GM19043 (cell line): Measurements from ENCODE around the gene TBXA2R.

Source experiments
- ATAC-seq: cut with Tn5 transposase; IDR thresholded peaks from one replicate; pipeline ENCODE4 v1.9.1; 2021; ENCODE audit warnings: low read depth; ENCODE audit not compliant: unreplicated experiment

Gene TBXA2R

DNA sequence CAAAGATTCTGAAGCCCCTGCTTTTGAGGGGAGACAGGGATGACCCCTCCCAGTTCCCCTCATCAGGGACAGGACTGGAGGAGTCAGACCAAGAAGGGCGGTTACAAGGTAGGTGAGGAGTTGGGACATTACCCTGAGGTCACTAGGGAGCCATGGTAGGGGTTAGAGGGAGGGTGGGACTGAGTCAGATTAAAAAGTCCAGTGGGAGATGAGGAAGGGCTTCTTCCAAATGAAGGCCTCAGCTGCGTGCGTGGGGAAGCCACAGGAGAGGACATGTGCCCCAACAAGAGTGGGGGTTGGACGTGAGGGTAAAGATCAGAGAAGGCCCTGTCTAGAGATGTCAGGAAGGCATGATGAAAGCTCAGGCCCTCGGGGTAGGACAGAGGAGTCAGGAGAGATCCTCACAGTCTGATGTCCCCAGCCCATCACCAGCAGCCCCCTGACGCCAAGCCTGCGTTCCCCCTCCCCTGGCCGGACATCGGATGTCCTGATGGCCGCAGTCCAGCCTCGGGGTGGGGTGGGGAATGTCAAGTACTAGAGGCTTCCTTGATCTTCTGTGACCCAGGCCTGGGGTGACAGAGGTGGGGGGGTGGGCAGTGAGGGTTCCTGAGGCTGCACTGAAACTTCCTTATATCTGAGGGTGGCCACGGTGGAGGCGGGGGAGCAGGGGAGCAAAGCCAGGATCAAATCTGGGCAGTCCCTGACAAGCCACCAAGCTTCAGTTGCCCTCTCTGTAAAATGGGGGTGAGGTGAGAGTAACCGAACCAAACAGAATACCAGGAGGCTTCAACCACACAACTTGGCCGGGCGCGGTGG is 42.8 kb downstream of the TBXA2R start:
- no peak for ATAC-seq

DNA sequence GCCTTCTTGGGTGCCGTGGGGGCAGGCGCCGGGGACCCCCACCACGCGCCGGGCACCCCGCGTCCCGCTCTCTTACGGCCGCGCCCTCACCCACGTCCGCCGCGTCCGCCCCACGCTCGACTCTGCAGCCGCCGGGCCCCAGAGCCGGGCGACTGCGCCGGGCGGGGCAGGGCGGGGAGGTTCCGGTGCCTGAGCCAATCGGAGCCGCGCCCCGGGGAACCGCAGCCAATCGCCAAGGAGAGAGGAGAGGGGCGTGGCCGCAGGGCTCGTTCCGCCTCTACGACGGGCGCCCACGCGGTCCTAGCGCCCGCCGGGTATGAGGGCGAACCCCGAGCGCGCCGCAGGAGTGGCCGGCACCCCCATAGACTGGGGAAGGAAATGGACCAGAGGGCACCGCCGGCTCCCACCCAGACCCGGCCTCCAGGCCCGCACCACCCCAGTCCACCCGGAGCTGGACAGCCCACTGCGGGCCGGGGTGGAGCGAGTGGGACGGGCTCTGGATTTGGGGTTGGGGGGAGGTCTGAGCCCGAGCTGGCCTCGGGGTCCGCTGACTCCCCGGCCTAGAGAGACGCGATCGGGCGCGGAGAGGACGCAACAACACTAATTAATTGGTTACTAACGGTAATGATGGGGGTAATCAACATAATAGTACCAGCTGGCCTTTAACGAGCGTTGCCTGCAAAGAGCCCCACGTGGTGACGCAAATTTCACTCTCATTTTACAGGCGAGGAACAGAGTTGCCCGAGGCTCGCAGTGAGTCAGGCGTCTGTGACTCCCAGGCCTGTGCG is 49.0 kb downstream of the TBXA2R start, which contains the start of gene MFSD12:
TSS of gene MFSD12 (minus strand) at position 126 of the 788 bp plus-strand sequence. CDS start 183 bp downstream, outside the sequence.
- peak; percentile 72 for ATAC-seq

DNA sequence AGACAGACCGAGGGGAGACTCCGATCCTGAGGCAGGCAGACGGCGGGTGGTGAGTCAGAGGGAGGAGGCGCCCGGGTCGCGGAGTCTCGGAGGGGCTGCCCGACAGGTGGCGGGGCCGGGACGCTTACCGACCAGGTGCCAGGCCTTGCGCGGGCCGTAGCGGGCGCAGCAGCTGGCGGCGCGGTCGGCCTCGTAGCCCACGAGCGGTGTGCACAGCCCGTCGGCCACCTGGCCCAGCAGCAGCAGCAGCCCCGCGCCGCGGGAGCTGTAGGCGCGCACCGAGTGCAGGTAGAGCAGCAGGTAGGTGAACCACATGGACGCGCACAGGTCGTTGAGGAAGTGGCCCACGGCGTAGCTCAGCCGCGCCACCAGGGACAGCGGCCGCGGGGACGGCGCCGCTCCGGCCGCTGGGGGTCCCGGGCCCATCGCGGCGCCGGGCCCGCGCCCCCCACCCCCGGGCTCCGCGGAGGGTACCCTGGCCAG is 49.7 kb downstream of the TBXA2R start:
- peak; percentile 8 for ATAC-seq

DNA sequence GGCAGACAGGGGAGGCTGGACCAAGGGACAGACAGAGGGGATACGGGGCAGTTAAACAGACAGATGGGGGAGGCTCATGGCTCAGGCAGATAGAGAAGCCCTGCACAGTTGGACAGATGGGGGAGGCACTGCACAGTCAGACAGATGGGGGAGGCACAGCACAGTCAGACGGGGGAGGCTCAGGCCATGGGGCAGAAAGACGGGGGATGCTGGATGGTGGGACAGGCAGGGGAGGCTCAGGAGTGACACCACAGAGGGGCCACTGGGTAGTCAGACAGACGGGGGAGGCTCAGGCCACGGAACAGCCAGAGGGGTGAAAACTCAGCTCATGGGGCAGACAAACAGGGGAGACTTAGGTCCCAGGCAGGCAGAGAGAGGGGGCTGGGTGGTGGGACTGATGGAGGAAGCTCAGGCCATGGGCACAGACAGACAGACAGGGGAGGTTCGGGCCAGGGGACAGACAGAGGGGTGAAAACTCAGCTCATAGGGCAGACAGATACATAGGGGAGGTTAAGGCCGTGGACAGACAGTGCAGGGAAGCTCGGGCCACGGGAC is 50.2 kb downstream of the TBXA2R start:
- ATAC-seq = no peak

DNA sequence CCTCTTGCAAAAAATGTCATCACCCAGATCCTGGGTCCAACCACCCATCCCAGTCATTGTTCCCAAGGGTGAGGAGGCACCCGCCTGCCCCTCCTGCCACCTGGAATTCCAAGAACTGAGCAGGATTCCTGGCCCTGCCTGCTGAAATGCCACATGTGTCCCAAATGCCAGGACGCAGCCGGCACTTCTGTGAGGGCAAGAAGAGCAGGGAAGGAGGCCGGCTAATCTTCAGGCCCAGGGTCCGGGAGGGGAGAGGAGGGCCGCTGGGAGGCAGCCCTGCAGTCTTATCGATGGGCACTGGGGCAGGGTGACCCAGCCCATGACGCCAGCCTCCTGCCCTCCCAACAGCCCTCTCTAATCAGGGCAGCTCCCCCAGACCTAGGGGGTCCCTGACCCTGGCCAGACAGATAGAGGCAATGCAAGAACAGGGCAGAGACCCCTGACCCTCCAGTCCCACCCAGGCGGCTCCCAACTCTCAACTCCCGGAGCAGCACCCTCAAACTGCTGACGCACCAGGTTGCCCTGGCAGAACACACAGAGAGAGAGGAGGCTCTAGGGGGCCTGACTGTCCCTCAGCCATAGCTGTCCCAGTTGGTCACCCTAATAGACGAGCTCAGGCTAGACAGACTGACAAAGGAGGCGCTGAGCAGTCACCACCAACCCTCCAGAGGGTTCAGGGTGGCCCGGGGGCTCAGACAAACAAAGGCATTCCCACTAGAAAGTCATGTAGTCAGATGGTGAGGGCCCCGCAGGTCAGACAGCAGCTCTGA is 50.8 kb downstream of the TBXA2R start:
- ATAC-seq = no peak

DNA sequence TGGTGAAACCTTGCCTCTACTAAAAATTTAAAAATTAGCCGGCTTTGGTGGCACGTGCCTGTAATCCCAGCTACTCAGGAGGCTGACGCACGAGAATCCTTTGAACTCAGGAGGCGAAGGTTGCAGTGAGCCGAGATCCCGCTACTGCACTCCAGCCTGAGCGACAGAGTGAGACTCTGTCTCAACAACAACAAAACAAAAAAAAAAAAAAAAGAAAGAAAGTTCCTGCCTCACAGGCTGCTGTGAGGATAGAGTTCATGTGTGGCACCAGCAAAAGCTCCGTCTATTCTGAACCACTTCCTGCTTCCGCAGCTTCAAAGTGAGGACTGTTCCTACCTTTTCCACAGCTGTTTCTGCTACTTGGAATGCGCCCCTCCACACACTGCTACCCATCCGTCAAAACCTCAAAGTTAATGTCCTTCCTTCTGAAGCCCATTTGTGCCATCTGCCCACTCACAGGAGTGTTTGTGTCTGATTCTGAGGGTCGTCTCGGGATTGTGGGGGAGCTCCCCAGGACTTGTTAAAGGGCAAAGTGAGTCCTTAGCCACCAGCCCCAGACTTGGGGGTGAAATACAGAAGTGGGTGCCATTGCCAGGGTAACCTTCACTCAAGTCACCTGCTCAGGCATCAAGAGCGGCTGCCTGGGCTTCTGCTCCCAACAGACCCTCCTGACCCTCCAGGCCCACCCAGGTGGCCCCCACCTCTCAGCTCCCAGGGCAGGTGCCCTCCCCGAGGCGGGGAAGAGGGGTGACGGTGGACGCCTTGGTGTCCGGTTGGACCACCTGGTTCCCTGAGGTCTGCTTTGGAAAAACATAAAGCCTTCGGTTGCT is 52.2 kb downstream of the TBXA2R start:
- ATAC-seq = no peak

DNA sequence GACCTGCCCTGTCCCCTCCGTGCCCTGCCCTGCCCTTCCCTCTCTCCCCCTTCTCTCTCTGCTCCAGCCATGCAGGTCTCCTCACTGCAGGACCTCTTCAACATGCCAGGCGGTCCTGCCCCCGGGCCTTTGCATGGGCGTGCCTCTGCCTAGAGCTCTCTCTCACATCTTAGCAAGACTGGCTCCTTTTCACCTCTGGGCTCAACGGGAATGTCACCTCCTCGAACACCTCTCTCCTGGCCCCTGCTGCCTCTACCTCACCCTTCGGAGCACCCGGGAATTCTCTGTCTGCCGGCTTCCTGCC is 54.9 kb downstream of the TBXA2R start:
- ATAC-seq = no peak

DNA sequence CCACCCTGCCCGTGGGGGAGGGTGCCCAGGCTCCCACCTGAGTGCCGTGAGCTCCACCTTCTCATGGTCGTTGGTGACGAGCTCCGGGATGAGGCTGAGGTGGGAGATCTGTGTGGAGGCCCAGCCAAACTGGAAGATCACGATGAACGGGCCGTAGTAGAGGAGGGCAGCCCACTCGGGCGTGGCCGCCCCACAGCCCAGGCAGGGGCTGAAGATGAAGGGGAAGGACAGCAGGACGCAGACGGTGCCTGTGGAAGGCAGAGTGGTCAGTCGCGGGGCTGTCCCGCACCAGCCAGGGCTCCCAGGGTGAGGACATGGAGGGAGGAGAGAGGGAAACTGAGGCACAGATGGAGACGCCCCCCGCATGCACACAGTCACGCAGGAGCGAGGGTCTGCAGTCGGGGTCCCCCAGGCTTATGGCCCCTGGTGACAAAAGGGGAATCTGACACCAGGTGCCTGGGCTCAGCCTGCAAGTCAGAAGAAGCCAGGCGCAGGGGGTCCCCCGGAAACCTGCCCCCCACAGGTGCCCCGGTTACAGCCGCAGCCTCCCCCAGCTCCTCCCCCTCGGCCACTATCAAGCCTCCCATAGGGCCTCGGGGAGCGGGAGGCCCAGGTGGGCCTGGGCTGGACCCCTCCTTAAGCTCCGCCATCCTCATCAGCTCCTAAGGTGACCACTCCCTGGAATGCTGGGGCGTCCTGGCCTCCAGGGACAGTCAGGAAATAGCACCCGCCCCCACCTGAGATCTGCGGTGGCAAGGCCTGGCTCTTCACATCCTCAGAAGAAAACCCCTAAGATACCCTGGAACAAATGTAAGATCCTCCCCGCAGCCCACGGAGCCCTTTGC is 55.5 kb downstream of the TBXA2R start:
- no peak for ATAC-seq

DNA sequence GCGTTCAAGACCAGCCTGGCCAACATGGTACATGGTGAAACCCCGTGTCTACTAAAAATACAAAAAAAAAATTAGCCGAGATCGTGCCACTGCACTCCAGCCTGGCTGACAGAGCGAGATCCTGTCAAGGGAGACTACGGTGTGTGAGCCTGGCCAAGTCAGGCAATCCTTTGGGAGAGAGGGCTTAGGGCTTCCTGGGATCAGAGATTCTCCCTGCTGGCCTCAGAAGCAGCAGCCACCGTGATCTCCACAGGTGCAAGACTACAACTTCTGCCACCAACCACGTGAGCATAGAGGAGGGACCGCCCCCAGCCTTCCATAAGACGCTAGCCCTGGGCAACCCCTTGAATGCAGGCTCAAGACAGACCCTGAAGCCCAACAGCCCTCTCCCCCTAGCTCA is 56.9 kb downstream of the TBXA2R start:
- no peak for ATAC-seq

DNA sequence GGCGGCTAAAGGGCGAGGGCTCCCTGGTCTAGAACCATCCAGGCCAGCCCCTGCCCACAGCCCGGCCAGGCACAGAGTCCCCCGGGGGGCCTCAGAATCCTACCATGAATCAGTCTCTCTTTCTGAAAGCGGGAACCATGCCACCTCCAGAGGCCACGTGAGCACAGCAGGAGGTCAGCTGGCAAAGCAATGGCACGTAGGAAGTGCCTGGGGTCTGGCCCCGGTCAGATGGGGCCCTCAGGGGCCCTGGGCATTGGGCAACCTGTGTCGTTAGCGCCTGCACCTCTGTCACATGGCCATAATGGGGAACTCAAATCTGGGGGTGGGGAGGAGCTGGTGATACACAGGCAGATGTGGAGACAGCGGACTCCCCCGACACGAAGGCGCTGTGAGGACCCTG is 58.1 kb downstream of the TBXA2R start:
- ATAC-seq = no peak

DNA sequence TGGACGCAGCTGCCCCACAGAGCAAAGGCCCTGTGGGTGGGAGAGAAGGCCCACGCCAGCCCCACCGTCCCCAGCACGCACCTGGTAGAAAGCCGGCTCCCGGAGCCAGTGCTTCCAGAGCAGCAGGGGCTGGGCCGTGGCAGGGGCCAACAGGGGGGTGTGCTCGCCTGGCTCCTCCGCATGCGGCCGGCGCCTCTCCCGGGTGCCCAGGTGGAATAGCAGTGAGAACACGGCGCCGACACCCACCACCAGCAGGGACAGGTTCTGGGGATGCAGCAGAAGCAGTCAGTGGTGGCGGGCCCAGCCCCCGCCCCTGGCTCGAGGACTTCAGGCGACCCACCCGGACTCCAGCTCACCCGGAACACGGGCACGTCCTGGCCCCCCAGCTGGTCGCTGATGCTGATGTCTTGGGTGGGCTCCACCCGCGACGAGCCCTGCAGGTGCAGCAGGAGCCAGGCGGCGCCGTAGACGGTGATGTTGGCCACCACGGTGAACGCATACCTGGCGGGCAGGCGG is 58.9 kb downstream of the TBXA2R start:
- no peak for ATAC-seq

DNA sequence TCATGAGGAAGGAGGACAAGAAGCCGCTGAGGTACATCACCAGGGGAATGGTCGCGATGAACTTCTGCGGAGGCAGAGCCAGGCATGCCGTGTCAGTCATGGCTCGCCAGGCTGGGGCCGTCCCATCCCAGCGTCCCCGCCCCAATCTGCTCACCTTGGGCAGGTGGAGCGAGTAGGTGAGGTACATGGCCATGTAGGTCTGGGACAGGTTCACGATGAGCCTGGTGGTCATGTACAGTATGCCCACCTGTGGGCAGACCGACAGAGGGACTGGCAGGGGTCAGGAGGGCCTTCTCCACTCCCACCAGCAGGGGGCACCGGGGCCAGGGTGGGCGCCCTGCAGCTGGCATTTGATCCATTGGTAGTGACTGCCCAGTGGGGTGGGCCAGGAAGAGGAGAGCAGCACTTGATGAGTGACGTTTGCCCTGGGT is 59.4 kb downstream of the TBXA2R start:
- no peak for ATAC-seq

DNA sequence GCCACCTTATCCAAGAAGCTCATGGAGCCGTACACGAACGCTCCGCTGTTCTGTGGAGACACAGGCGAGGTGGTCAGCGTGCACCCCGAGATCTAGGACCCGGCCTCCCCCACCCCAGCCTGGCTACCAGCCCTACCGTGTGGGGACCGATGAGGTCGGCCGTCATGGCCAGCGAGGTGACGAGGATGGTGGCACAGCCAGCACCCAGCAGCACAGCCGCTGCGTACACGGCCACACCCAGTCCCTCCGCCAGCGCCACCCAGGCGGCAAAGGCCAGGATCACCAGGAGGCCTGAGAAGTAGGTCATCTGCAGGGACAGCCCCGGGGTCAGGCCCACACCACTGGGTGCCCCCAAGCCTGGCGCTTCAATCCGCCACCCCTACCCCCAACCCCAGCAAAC is 60.6 kb downstream of the TBXA2R start:
- ATAC-seq = no peak

DNA sequence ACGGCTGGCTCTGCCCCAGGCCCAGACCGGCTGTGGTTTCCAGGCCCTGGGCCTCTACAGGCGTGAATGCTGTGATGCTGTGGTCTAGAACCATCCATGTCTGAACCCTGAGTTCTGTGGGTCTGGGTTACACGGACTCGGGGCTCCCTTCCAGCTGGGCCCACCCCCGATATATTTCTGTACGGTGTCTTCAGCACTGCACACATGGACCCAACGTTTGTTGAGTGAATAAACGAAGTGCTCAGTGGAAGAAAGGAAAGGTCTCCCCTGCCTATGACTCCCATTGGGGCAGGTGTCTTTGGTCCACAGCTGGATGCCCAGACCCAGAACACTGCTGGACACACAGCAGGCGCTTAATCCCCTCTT is 61.0 kb downstream of the TBXA2R start:
- ATAC-seq = no peak

DNA sequence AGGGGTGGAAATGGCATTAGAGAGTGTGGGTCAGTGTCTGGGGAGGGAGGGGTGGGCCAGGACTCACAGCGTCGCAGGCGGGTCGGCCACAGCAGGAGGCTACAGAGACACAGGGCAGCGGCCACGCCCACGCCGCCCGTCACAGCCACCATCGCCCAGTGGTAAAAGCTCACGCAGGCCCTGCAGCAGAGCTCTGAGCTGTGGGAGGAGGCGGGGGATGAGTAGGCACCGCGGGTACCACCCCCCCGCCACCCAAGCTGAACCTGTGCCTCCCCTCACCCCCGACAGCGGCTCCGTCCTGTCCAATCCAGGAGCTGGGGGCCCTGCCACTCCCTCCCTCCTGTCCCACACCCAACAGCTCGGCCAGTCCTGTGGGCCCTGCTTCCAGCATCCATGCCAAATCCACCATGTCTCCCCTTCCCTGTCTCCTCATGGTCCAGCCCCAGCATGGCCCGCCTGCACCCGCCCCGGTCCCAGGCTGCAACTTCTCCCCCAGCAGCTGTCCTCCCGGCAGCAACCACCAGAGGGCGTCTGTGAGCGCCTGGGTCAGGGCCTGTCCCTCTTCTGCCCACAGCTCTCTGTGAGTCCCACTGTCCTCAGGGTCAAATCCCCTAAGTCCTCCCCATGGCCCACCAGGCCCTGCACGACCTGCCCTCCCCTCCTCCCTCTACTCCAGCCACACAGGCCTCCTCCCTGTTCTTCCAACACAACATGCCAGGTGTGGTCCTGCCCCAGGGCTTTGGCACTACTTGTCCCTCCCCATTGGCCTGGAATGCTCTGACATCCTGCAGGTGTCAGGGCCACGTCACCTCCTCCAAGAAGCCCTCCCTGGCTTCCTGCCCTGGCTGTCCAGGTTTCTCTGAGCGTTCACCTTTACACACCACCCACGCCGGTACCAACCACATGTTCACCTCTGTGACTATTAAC is 61.7 kb downstream of the TBXA2R start:
- ATAC-seq = no peak
